Activated naive CD4-positive, alpha-beta T cell (primary cell): ENCODE measurements around the gene PATL1.
A peak's percentile ranks its signal among the peaks of the same experiment; 100 is the strongest.
"Not testable (repeated sequence)": the region's sequence is repeated elsewhere in the genome, so short reads cannot be mapped to it uniquely, and the experiment has no call there.

Source experiments
- DNase-seq, 4 experiments: peaks; one replicate each; lab custom pipeline; 2025; lab: John Stamatoyannopoulos, UW

The PATL1 gene

GRCh38 chr11:59668950-59669610 is at the start of gene PATL1:
Gene PATL1, minus strand, starts transcription at chr11:59669037. Its CDS starts 142 bp downstream, at chr11:59668895.
- DNase-seq: peak; percentile 93 to 97 (median 96)

GRCh38 chr11:59716051-59716450 is 47.2 kb upstream of the PATL1 start:
- no peak for DNase-seq

GRCh38 chr11:59713745-59714144 is 44.9 kb upstream of the PATL1 start, which contains the start of gene OR10V1:
Gene OR10V1, minus strand, starts transcription at chr11:59713845. Its CDS starts 0 bp downstream, at chr11:59713845.
- no peak for DNase-seq

- no peak for DNase-seq
Measured at GRCh38 chr11:59710136-59710847, 41.5 kb upstream of the PATL1 start.

GRCh38 chr11:59708537-59708936 is 39.7 kb upstream of the PATL1 start:
- no peak for DNase-seq

GRCh38 chr11:59707371-59707770 is 38.5 kb upstream of the PATL1 start:
- DNase-seq: no peak

GRCh38 chr11:59706518-59707285 is 37.9 kb upstream of the PATL1 start:
- DNase-seq: no peak

- DNase-seq: no peak
Measured at GRCh38 chr11:59705294-59705693, 36.5 kb upstream of the PATL1 start.

GRCh38 chr11:59703515-59703914 is 34.7 kb upstream of the PATL1 start:
- not testable (repeated sequence) for DNase-seq

GRCh38 chr11:59700157-59700556 is 31.3 kb upstream of the PATL1 start:
- not testable (repeated sequence) for DNase-seq

GRCh38 chr11:59698506-59698905 is 29.7 kb upstream of the PATL1 start:
- DNase-seq: no peak

GRCh38 chr11:59692915-59693314 is 24.1 kb upstream of the PATL1 start:
- no peak for DNase-seq

GRCh38 chr11:59691156-59691555 is 22.3 kb upstream of the PATL1 start:
- no peak for DNase-seq

GRCh38 chr11:59689015-59689414 is 20.2 kb upstream of the PATL1 start:
- DNase-seq: no peak

GRCh38 chr11:59681260-59681725 is 12.5 kb upstream of the PATL1 start:
- not testable (repeated sequence) for DNase-seq

GRCh38 chr11:59680287-59681154 is 11.7 kb upstream of the PATL1 start:
- peak in 3 of 4 experiments; percentile 2 to 41 (median 3) for DNase-seq

- no peak for DNase-seq
Measured at GRCh38 chr11:59679347-59679746, 10.5 kb upstream of the PATL1 start.

- no peak for DNase-seq
Measured at GRCh38 chr11:59678813-59679165, 10.0 kb upstream of the PATL1 start.

- DNase-seq: no peak
Measured at GRCh38 chr11:59678118-59678812, 9.4 kb upstream of the PATL1 start.

- no peak for DNase-seq
Measured at GRCh38 chr11:59676205-59676604, 7.4 kb upstream of the PATL1 start.

GRCh38 chr11:59674291-59674690 is 5.5 kb upstream of the PATL1 start:
- DNase-seq: no peak
